ENCODE data around the gene CBLN3.

Gene CBLN3

DNA sequence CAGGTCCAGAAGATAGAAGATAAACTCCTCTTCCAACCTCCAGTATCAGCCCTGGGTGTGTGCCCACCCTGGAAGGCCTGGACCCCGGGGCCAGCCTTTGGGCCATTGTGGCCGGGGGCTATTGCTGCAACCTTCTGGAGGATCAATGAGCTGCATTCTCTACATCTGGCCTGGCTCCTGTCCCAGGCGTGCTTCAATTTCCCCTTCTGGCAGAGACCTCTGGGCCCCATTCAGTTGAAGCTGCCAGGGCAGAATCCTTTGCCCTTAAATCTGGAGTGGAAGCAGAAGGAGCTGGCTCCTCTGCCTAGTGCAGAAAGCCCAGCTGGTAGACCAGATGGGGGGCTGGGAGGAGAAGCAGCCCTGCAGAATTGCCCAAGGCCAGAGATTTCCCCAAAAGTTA lies 20.7 kb downstream of the CBLN3 start:
- Histone ChIP-seq H3K27me3 (no peaks in the 10 kb centered on the region), H3K4me3 (no peak overlapping the region), H3K36me3 (peaks cover 84% of the 10 kb centered on the region), H4K20me1 (peaks cover 20% of the 10 kb centered on the region), H3K27ac (peak overlapping the region; percentile 81), H3K4me2 (peak overlapping the region; percentile 92), H3K9ac (peak overlapping the region; percentile 57), H3K4me1 (peaks cover 71% of the 10 kb centered on the region), H3K9me3 (no peaks in the 10 kb centered on the region)
- TF ChIP-seq Cebpa-rat (IDR thresholded peaks at IDR 0.05): no peak

DNA sequence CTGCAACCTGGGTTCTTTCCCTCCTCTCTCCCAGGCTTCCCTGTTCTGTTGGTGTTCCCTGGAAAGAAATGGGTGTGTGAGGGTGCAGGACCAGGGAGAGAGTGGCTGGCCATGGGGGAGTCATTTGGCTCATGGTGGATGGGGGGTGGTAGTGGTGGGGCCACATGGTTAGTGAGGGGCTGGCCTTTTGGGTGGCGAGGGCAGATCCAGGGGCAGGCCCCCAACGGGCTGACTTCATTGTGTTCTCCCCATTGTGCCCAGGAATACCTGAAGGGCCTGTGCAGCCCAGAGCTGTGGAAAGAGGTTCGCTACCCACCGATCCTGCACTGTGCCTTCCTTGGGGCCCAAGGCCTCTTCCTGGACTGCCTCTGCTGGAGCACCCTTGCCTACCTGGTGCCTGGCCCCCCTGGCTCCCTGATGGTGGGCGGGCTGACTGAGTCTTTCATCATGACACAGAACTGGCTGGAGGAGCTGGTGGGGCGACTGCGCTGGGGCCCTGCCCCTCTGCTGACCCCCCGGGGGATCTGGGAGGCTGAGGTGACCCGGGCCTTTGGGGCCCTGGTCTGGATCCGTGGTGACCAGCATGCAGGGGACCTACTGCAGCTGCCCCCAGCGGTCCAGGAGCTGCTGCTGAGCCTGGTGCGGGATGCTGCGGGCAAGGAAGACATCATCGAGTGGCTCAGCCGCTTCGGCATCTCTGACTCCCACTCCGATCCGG lies 21.7 kb downstream of the CBLN3 start:
- Histone ChIP-seq H3K9ac (peak overlapping the region; percentile 57; the same call in 1 of the 2 replicates), H3K36me3 (peaks cover 83% of the 10 kb centered on the region), H4K20me1 (peaks cover 28% of the 10 kb centered on the region), H3K4me2 (peak overlapping the region; percentile 92), H3K4me1 (peaks cover 81% of the 10 kb centered on the region), H3K27ac (peak overlapping the region; percentile 81), H3K27me3 (no peaks in the 10 kb centered on the region), H3K9me3 (no peaks in the 10 kb centered on the region), H3K4me3 (no peak overlapping the region; the same call in 1 of the 2 replicates)
- TF ChIP-seq Cebpa-rat (IDR thresholded peaks at IDR 0.05): no peak

DNA sequence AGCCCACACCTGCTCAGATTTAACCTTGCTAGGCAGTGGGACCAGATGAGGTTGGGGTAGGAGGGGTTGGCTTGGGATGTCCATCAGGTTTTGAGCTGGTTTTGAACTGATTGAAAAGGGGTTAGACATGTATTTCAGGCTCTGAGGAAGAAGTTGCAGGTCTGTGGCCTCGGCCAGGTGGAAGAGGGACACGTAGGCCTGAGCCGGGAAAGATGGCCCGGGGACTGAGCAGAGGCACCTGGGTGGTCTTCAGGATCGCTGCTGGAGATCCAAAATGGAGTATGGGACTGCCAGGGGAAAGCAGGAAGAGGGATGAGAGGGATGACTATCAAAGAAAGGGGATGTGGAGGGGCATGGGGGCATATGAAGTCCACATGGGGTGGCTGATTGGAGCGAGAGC lies 23.1 kb downstream of the CBLN3 start:
- H3K4me3 ChIP-seq: no peak overlapping the region
- no peak overlapping the region for H3K9ac ChIP-seq
- H3K9me3 ChIP-seq: no peaks in the 10 kb centered on the region
- no peaks in the 10 kb centered on the region for H3K27me3 ChIP-seq
- peaks cover 42% of the 10 kb centered on the region for H4K20me1 ChIP-seq
- H3K4me1 ChIP-seq: peaks cover 87% of the 10 kb centered on the region
- TF ChIP-seq Cebpa-rat (IDR thresholded peaks at IDR 0.05): no peak
- peaks cover 77% of the 10 kb centered on the region for H3K36me3 ChIP-seq
- peak overlapping the region; percentile 45; the same call in 1 of the 2 replicates for H3K27ac ChIP-seq
- H3K4me2 ChIP-seq: 0 out of 2 replicates have a peak overlapping the region, but pooled peaks have one; percentile 0

DNA sequence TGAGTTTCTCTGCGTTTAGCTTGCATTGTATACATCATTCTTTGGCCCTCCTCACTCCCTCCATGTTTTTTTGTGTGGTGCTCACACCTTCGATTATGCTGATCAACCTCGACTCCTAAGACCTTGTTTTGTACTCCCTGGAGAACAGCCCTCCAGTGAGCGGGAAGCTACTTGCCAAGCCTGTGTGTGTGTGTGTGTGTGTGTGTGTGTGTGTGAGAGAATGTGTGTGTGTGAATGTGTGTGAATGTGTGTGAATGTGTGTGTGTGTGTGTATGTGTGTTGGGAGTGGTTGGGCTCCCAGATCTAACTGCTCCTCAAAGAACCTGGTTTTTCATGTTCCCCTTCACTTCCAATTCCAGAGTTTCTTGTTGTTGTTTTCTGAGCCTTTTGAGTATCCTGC lies 24.7 kb downstream of the CBLN3 start:
- Histone ChIP-seq H3K27ac (no peak overlapping the region), H3K4me3 (no peak overlapping the region), H3K4me2 (peak overlapping the region; percentile 26), H3K9me3 (no peaks in the 10 kb centered on the region), H4K20me1 (peaks cover 56% of the 10 kb centered on the region), H3K36me3 (peaks cover 64% of the 10 kb centered on the region), H3K27me3 (no peaks in the 10 kb centered on the region), H3K9ac (no peak overlapping the region), H3K4me1 (peaks cover 87% of the 10 kb centered on the region)
- TF ChIP-seq Cebpa-rat (IDR thresholded peaks at IDR 0.05): no peak

DNA sequence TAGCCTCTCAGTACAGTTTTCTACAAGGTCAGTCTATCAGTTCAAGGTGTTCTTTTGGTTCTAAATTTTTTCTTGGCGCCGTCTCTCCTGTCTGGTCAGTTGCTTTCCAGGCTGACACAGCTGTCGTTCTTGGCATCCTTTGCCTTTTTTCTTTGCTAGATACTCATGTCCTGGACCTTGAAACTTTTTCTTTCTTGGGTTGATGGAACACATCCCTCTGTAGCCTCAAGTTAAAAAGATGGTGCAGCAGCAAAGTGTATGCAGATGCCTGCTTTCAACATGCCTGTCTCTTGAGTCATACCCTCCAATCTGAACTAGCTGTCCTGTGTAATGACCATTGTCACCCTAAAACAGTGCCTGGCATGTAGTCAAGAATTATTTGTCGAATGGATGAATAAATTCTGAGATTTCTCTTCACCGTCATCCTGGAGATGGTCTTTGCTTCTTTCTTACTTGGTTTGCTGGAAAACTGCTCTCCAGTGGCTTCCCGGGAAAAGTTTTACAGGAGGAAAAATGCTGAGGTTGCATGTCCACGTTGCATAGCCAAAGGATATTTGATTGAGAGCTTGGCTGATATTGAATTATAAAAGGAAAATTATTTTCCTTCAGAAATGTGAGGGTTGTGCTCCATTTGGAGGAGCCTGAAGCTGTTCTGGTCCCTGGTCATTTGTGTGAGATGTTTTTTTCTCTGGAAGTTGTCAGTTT lies 26.0 kb downstream of the CBLN3 start:
- no peaks in the 10 kb centered on the region for H3K27me3 ChIP-seq
- peaks cover 78% of the 10 kb centered on the region for H3K4me1 ChIP-seq
- H4K20me1 ChIP-seq: peaks cover 49% of the 10 kb centered on the region
- peak overlapping the region; percentile 24; the same call in 1 of the 2 replicates for H3K4me2 ChIP-seq
- peaks cover 58% of the 10 kb centered on the region for H3K36me3 ChIP-seq
- TF ChIP-seq Cebpa-rat (IDR thresholded peaks at IDR 0.05): no peak
- H3K9ac ChIP-seq: no peak overlapping the region
- no peaks in the 10 kb centered on the region for H3K9me3 ChIP-seq
- H3K4me3 ChIP-seq: no peak overlapping the region
- no peak overlapping the region for H3K27ac ChIP-seq

DNA sequence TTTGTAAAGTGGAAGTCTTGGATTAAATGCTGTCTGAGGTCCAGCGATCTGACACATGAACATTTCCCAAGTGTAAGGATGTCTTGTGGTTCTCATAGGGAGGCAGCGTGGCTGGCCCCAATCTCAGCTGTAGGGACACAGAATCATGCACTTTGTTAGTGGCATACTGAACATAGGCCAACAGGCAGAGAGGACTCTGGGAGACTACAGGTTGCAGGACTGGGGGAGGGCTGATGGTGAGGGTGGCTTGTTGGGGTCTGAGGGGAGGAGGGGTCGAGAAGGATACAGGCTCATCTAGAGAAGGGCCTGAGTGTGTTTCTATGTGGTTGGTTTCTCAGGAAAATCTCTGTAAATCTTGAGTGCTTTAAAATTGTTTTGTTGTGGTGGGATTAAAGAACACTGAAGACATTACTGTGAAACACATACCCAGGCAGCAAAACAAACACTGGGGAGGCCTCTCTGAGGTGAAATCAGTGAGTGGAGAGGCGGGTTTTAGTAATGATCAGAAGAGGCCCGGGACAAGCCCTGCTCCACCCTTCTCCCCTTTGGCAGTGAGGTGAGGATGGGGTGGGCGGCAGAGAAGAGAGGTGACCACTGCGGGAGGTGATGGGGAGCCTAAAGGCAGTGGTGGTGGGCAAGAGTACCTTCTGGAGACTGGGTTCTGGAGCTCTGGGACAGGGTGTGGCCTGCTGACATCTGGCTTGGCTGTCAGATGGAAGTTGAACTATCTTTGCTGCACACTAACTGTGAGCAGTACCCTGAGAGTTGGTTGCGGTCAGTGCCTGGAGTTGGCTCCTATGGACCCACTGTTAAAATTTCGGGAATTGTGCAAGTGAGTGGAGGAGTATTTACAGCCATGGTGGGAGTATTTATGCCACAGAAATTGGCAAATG lies 27.4 kb downstream of the CBLN3 start:
- Histone ChIP-seq H3K36me3 (peaks cover 44% of the 10 kb centered on the region), H3K27me3 (no peaks in the 10 kb centered on the region), H3K4me2 (peak overlapping the region; percentile 99), H3K4me1 (peaks cover 77% of the 10 kb centered on the region), H3K4me3 (peak overlapping the region; percentile 77; the same call in 1 of the 2 replicates), H3K27ac (peak overlapping the region; percentile 44; the same call in 1 of the 2 replicates), H3K9me3 (no peaks in the 10 kb centered on the region), H3K9ac (peak overlapping the region; percentile 80), H4K20me1 (peaks cover 49% of the 10 kb centered on the region)
- no peak for TF ChIP-seq Cebpa-rat (IDR thresholded peaks at IDR 0.05)

DNA sequence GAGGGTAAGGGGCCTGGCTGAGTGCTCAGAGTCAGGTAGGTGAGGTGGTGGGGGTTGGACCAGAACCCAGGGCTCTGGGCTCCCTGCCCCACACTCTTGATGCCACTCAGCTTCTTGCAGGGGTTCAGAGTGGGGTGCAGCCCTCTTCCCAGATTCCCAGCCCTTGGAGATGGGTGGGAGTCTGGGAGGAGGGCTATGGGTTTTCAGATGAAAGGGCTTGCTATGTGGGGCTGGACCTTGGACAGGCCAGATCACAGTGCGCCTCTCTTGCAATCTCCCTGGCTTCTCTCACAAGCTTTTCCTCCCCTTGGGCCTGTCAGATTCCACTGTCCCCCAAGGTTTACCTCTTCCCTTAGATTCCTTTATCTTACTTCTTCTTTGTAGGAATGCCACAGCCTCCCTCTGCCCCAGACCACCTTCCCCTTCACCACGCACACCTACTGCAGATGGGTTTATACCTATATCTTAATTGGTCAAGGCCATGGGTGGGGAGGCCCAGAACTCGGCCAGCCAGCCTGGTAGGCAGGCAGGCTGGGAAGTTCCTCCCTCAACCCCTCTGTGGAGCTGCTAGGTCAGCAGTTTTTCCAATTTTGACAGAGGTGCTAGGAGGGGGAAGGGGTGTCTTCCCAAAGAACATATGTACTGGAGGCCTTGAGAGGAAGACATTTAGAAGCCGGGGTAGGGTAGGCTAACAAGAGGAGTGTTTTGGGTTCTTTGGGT lies 29.3 kb downstream of the CBLN3 start:
- H3K4me3 ChIP-seq: peak overlapping the region; percentile 77
- H3K36me3 ChIP-seq: peaks cover 25% of the 10 kb centered on the region
- H3K4me2 ChIP-seq: peak overlapping the region; percentile 99
- H3K9ac ChIP-seq: peak overlapping the region; percentile 80
- peak overlapping the region; percentile 75 for H3K27ac ChIP-seq
- peaks cover 49% of the 10 kb centered on the region for H4K20me1 ChIP-seq
- no peaks in the 10 kb centered on the region for H3K9me3 ChIP-seq
- no peaks in the 10 kb centered on the region for H3K27me3 ChIP-seq
- no peak for TF ChIP-seq Cebpa-rat (IDR thresholded peaks at IDR 0.05)
- H3K4me1 ChIP-seq: peaks cover 87% of the 10 kb centered on the region

DNA sequence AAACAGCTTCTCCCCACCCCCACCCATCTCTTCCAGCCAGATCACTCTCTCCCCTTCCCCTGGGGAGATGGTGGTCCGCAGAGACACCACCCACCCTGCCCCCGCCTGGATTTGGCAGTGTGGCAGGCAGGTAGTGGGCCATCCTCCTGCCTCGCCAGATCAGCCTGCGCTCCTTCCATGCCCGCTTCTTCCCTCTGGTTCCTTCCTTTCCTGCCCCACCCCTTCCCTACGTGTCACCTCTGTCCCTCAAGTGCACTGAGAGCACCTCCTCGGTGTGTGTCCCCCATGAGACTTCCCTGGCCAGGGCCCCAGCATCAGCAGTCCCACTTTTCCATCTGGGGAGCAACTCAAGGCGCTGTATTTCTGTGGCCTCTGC lies 30.0 kb downstream of the CBLN3 start:
- Histone ChIP-seq H3K9me3 (no peaks in the 10 kb centered on the region), H3K36me3 (peaks cover 18% of the 10 kb centered on the region), H3K9ac (peak overlapping the region; percentile 80), H3K4me2 (peak overlapping the region; percentile 99), H3K27ac (peak overlapping the region; percentile 75), H3K4me1 (peaks cover 84% of the 10 kb centered on the region), H3K4me3 (peak overlapping the region; percentile 77), H3K27me3 (no peaks in the 10 kb centered on the region), H4K20me1 (peaks cover 44% of the 10 kb centered on the region)
- TF ChIP-seq Cebpa-rat (IDR thresholded peaks at IDR 0.05): no peak

All from BLaER1 (cell line).